OCI-LY7 (cell line): ENCODE data around the gene CXCL14. TPM values are rescaled to one million over a fixed set of nuclear protein-coding genes. Genes with fewer than 3 reads are reported as not detected.

ENCODE experiments used
- BruUV-seq: library from RNA; stranded (reverse); fragments of 400-500 nt; replicated peaks from 2 replicates; lab custom pipeline; 2021; lab: Mats Ljungman, UMichigan
- CTCF ChIA-PET: fragments of 300-600 bp; sonication (Branson Sonifier 250); formaldehyde crosslinking; loops from one replicate; lab custom pipeline; 2022; ENCODE audit warnings: antibody characterized with exemption; ENCODE audit not compliant: unreplicated experiment; lab: Charles Lee
- POLR2A ChIA-PET: fragments of 300-600 bp; sonication (Branson Sonifier 250); formaldehyde crosslinking; loops from one replicate; lab custom pipeline; 2022; ENCODE audit warnings: antibody characterized with exemption; lab: Charles Lee
- DNase-seq: peaks from one replicate; pipeline ENCODE4 v3.0.0-alpha.2; 2015; ENCODE audit warnings: low spot score
- H2AFZ ChIP-seq: fragments of 200-600 bp; sonication (generic), shearing (Covaris generic); 2 replicates; pipeline ENCODE4 v1.6.1; 2014; ENCODE audit warnings: mild to moderate bottlenecking, antibody characterized with exemption, low read length, moderate library complexity
- H3K27ac ChIP-seq: fragments of 200-600 bp; sonication (generic); 2 replicates; pipeline ENCODE4 v1.5.1; 2014; ENCODE audit warnings: mixed run types, low read depth, mild to moderate bottlenecking, moderate library complexity, low read length, inconsistent platforms; ENCODE audit not compliant: poor library complexity, severe bottlenecking
- H3K36me3 ChIP-seq: fragments of 200-600 bp; sonication (generic); 2 replicates; pipeline ENCODE4 v1.6.1; 2014; ENCODE audit warnings: mild to moderate bottlenecking, antibody characterized with exemption, low read length, moderate library complexity, mixed read lengths; ENCODE audit not compliant: insufficient read depth
- H3K4me1 ChIP-seq: fragments of 200-600 bp; sonication (generic); 2 replicates; pipeline ENCODE4 v1.5.1; 2014; ENCODE audit warnings: mild to moderate bottlenecking, low read length; ENCODE audit not compliant: insufficient read depth, poor library complexity, severe bottlenecking
- H3K4me2 ChIP-seq: fragments of 200-600 bp; sonication (generic); 2 replicates; pipeline ENCODE4 v1.6.1; 2014; ENCODE audit warnings: mild to moderate bottlenecking, low read length
- H3K4me3 ChIP-seq: fragments of 200-600 bp; sonication (generic); 2 replicates; pipeline ENCODE4 v1.5.1; 2014; ENCODE audit warnings: mild to moderate bottlenecking, low read depth, low read length; ENCODE audit not compliant: poor library complexity, severe bottlenecking
- H3K79me2 ChIP-seq: fragments of 200-600 bp; sonication (generic); 2 replicates; pipeline ENCODE4 v1.6.1; 2016; ENCODE audit warnings: low read depth, mild to moderate bottlenecking, low read length, moderate library complexity, mixed read lengths; ENCODE audit not compliant: insufficient read depth
- H3K9me2 ChIP-seq: fragments of 200-600 bp; sonication (generic); 2 replicates; pipeline ENCODE4 v1.6.1; 2016; ENCODE audit warnings: mild to moderate bottlenecking, low read length, mixed read lengths; ENCODE audit not compliant: insufficient read depth
- H3K9me3 ChIP-seq: fragments of 200-600 bp; sonication (generic); 2 replicates; pipeline ENCODE4 v1.6.1; 2014; ENCODE audit warnings: mild to moderate bottlenecking, mixed run types, low read length, mixed read lengths
- H4K20me1 ChIP-seq: fragments of 200-600 bp; sonication (generic); 2 replicates; pipeline ENCODE4 v1.6.1; 2014; ENCODE audit warnings: mild to moderate bottlenecking, antibody characterized with exemption, low read length, moderate library complexity, mixed read lengths; ENCODE audit not compliant: insufficient read depth
- CTCF ChIP-seq: fragments of 200-600 bp; sonication (generic); conservative IDR thresholded peaks from 2 replicates; pipeline ENCODE4 v1.5.1; 2014; ENCODE audit warnings: mild to moderate bottlenecking, antibody characterized with exemption, low read length, moderate library complexity, mixed read lengths
- EZH2phosphoT487 ChIP-seq: fragments of 200-600 bp; sonication (generic); IDR thresholded peaks from 2 replicates; pipeline ENCODE4 v1.6.1; 2018; ENCODE audit warnings: low read depth, borderline replicate concordance, mild to moderate bottlenecking, mixed run types, antibody characterized with exemption, low read length, moderate library complexity, mixed read lengths
- intact Hi-C: fragments of 100-400 bp; cut with micrococcal nuclease; formaldehyde crosslinking; loops from one replicate; pipeline ENCODE4 v1.10.0; 2022; ENCODE audit not compliant: unreplicated experiment
- total RNA-seq, 2 experiments: library from RNA; depleted of rRNA in 1 of 2; stranded (reverse); fragments of >200 nt in 1 of 2; shearing (Covaris generic) in 1 of 2; gene quantifications; 2 replicates each; pipeline ENCODE4 v1.2.3, GENCODE V29; 2014 to 2022

The CXCL14 gene
- total RNA-seq, 2 experiments from 2014 or later: not detected

- Histone ChIP-seq H2AFZ (no peak overlapping the region), H3K4me1 (no peaks in the 10 kb centered on the region), H3K36me3 (no peaks in the 10 kb centered on the region), H3K9me2 (no peaks in the 10 kb centered on the region), H3K9me3 (no peaks in the 10 kb centered on the region), H3K4me2 (no peak overlapping the region), H3K79me2 (no peaks in the 10 kb centered on the region), H3K27ac (no peak overlapping the region), H3K4me3 (no peak overlapping the region), H4K20me1 (no peaks in the 10 kb centered on the region)
- BruUV-seq: no TSS peak
- intact Hi-C loops: no loop called here
- ChIA-PET CTCF (no interaction called here), POLR2A (no interaction called here)
- no peak for DNase-seq
- TF ChIP-seq CTCF (no peak), EZH2phosphoT487 (no peak)
Measured at GRCh38 chr5:135599421-135600151, 20.8 kb upstream of the CXCL14 start.

GRCh38 chr5:135598691-135599395 is 20.1 kb upstream of the CXCL14 start:
- Histone ChIP-seq H4K20me1 (no peaks in the 10 kb centered on the region), H2AFZ (no peak overlapping the region), H3K9me2 (no peaks in the 10 kb centered on the region), H3K9me3 (no peaks in the 10 kb centered on the region), H3K27ac (no peak overlapping the region), H3K4me3 (no peak overlapping the region), H3K4me2 (no peak overlapping the region), H3K4me1 (no peaks in the 10 kb centered on the region), H3K36me3 (no peaks in the 10 kb centered on the region), H3K79me2 (no peaks in the 10 kb centered on the region)
- intact Hi-C loops: no loop called here
- BruUV-seq: no TSS peak
- ChIA-PET POLR2A (no interaction called here), CTCF (no interaction called here)
- DNase-seq: no peak
- TF ChIP-seq CTCF (no peak), EZH2phosphoT487 (no peak)

- no TSS peak for BruUV-seq
- no peak for DNase-seq
- intact Hi-C loops: no loop called here
- Histone ChIP-seq H3K36me3 (no peaks in the 10 kb centered on the region), H3K4me2 (no peak overlapping the region), H3K9me2 (no peaks in the 10 kb centered on the region), H3K4me1 (no peaks in the 10 kb centered on the region), H3K4me3 (no peak overlapping the region), H2AFZ (no peak overlapping the region), H3K9me3 (no peaks in the 10 kb centered on the region), H3K79me2 (no peaks in the 10 kb centered on the region), H4K20me1 (no peaks in the 10 kb centered on the region), H3K27ac (no peak overlapping the region)
- POLR2A ChIA-PET: interaction anchor here (0.7 kb wide), 1 partner anchor 485 kb away, joined by 4 read pairs; no protein-coding TSS in a partner anchor
- TF ChIP-seq EZH2phosphoT487: no peak
- no peak for TF ChIP-seq CTCF
- CTCF ChIA-PET: no interaction called here
Measured at GRCh38 chr5:135596788-135597187, 18.0 kb upstream of the CXCL14 start.
